SK-N-SH treated with all-trans-retinoic acid at 6 μM for 48 hours (cell line): Measurements from ENCODE around the gene C4B.

Experiments used
- ARNTL ChIP-seq: fragments of 450-650 bp; formaldehyde crosslinking; IDR thresholded peaks from 2 replicates; pipeline ENCODE4 v1.5.0; 2020; ENCODE audit warnings: low read depth, mild to moderate bottlenecking, moderate library complexity, borderline replicate concordance
- CSRNP3 ChIP-seq: fragments of 250-450 bp; sonication (Bioruptor Pico); IDR thresholded peaks from 2 replicates; pipeline ENCODE4 v1.5.1; 2021; ENCODE audit warnings: mild to moderate bottlenecking, moderate library complexity
- OSR1 ChIP-seq: fragments of 250-450 bp; sonication (Bioruptor Pico); IDR thresholded peaks from 2 replicates; pipeline ENCODE4 v1.8.0; 2022; ENCODE audit warnings: moderate library complexity, mild to moderate bottlenecking, inconsistent platforms
- PATZ1 ChIP-seq: fragments of 250-450 bp; sonication (Bioruptor Pico); IDR thresholded peaks from 2 replicates; pipeline ENCODE4 v1.8.0; 2020; ENCODE audit warnings: mild to moderate bottlenecking, moderate library complexity, borderline replicate concordance
- ZC3H10 ChIP-seq: fragments of 250-450 bp; sonication (Bioruptor Pico); IDR thresholded peaks from 2 replicates; pipeline ENCODE4 v1.5.1; 2021; ENCODE audit warnings: mild to moderate bottlenecking, moderate library complexity
- ZNF8 ChIP-seq: fragments of 450-650 bp; formaldehyde crosslinking; IDR thresholded peaks from 2 replicates; pipeline ENCODE4 v1.5.0; 2020; ENCODE audit warnings: mild to moderate bottlenecking, moderate library complexity
- TF ChIP-seq, protein P1 (sequence below): fragments of 250-450 bp; sonication (Bioruptor Pico); IDR thresholded peaks from 2 replicates; pipeline ENCODE4 v1.5.1; 2020; ENCODE audit warnings: low read depth, mild to moderate bottlenecking, moderate library complexity
- TF ChIP-seq, protein P2 (sequence below): fragments of 250-450 bp; sonication (Bioruptor Pico); IDR thresholded peaks from 2 replicates; pipeline ENCODE4 v1.5.0; 2020; ENCODE audit warnings: mild to moderate bottlenecking, moderate library complexity
- TF ChIP-seq, protein P3 (sequence below): fragments of 250-450 bp; sonication (Bioruptor Pico); IDR thresholded peaks from 2 replicates; pipeline ENCODE4 v1.8.0; 2021; ENCODE audit warnings: low read depth, mild to moderate bottlenecking, moderate library complexity, borderline replicate concordance

DNA sequence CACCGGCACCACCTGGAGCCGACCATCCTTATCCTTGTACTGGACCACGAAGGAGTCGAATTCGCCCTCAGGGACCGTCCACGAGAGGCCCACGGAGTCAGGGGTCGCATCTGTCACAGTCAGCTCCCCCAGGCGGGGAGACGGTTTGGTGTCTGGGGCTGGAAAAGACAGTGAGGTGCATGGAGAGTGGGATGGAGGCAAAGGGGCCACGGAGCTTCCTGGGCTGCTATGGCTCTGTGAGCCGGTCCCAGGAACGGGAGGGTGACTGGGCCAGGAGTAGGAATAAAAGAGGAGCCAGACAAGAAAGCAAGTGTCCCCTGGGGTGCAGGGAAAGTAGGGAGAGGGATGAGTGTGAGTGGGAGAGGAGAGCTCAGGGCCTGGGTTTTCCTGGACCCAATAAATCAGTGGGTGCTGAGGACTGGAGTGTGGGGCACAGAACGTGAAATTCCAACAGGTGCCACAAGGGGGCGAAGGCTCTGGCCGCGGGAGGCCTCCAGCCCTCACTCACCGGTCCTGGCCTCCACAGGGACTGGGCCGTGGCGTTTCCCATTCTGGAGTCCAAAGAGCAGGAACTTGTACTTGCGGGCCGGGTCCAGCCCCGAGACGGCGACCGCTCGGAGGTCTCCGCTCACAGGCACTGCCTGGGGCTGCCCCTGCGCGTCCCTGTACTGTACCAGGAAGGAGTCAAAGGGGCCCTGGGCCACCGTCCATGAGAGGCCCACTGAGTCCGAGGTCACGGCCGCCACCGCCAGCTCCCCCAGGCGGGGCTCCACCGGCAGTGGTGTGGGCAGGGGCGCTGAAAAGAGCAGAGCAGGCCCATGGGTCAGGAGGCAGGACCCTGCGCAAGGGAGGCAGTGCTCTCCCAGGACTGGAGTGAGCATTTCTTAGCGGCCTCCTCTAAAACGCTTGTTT lies 33.5 kb downstream of the C4B start:
- TF ChIP-seq CSRNP3 (CRISPR knock-in tag) (no peak), ZNF8 (CRISPR knock-in tag) (no peak), OSR1 (CRISPR knock-in tag) (no peak), PATZ1 (CRISPR knock-in tag) (no peak), ARNTL (CRISPR knock-in tag) (no peak), ZC3H10 (CRISPR knock-in tag) (no peak)
- TF ChIP-seq, protein P1, sequence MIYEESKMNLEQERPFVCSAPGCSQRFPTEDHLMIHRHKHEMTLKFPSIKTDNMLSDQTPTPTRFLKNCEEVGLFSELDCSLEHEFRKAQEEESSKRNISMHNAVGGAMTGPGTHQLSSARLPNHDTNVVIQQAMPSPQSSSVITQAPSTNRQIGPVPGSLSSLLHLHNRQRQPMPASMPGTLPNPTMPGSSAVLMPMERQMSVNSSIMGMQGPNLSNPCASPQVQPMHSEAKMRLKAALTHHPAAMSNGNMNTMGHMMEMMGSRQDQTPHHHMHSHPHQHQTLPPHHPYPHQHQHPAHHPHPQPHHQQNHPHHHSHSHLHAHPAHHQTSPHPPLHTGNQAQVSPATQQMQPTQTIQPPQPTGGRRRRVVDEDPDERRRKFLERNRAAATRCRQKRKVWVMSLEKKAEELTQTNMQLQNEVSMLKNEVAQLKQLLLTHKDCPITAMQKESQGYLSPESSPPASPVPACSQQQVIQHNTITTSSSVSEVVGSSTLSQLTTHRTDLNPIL (CRISPR knock-in tag) = no peak
- TF ChIP-seq, protein P2, sequence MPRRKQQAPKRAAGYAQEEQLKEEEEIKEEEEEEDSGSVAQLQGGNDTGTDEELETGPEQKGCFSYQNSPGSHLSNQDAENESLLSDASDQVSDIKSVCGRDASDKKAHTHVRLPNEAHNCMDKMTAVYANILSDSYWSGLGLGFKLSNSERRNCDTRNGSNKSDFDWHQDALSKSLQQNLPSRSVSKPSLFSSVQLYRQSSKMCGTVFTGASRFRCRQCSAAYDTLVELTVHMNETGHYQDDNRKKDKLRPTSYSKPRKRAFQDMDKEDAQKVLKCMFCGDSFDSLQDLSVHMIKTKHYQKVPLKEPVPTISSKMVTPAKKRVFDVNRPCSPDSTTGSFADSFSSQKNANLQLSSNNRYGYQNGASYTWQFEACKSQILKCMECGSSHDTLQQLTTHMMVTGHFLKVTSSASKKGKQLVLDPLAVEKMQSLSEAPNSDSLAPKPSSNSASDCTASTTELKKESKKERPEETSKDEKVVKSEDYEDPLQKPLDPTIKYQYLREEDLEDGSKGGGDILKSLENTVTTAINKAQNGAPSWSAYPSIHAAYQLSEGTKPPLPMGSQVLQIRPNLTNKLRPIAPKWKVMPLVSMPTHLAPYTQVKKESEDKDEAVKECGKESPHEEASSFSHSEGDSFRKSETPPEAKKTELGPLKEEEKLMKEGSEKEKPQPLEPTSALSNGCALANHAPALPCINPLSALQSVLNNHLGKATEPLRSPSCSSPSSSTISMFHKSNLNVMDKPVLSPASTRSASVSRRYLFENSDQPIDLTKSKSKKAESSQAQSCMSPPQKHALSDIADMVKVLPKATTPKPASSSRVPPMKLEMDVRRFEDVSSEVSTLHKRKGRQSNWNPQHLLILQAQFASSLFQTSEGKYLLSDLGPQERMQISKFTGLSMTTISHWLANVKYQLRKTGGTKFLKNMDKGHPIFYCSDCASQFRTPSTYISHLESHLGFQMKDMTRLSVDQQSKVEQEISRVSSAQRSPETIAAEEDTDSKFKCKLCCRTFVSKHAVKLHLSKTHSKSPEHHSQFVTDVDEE (CRISPR knock-in tag) = no peak
- TF ChIP-seq, protein P3, sequence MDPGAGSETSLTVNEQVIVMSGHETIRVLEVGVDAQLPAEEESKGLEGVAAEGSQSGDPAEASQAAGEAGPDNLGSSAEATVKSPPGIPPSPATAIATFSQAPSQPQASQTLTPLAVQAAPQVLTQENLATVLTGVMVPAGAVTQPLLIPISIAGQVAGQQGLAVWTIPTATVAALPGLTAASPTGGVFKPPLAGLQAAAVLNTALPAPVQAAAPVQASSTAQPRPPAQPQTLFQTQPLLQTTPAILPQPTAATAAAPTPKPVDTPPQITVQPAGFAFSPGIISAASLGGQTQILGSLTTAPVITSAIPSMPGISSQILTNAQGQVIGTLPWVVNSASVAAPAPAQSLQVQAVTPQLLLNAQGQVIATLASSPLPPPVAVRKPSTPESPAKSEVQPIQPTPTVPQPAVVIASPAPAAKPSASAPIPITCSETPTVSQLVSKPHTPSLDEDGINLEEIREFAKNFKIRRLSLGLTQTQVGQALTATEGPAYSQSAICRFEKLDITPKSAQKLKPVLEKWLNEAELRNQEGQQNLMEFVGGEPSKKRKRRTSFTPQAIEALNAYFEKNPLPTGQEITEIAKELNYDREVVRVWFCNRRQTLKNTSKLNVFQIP (CRISPR knock-in tag) = no peak
